Astrocyte (in vitro differentiated cells and primary cell): Measurements from ENCODE around the gene IMMP2L.

Source experiments
- CTCF ChIP-seq: IDR thresholded peaks from 2 replicates; pipeline ENCODE4 v1.5.1; 2011; ENCODE audit warnings: low read depth, mild to moderate bottlenecking, inconsistent platforms, low read length, moderate library complexity; ENCODE audit not compliant: insufficient read depth
- EZH2 ChIP-seq: IDR thresholded peaks from 2 replicates; pipeline ENCODE4 v1.6.1; 2012; ENCODE audit warnings: mild to moderate bottlenecking, low read length, inconsistent platforms; ENCODE audit not compliant: insufficient read depth

GRCh38 chr7:110685899-110686298, 876.4 kb downstream of the IMMP2L start:
- TF ChIP-seq CTCF (no peak), EZH2 (no peak)
